Smooth muscle cell (in vitro differentiated cells): ENCODE data around the gene PAK2. TPM values are rescaled to one million over a fixed set of nuclear protein-coding genes. Genes with fewer than 3 reads are reported as not detected.

Experiments
- DNase-seq: peaks from one replicate; lab custom pipeline; 2025; ENCODE audit not compliant: unreplicated experiment; lab: John Stamatoyannopoulos, UW
- H2AFZ ChIP-seq: fragments of 200-600 bp; sonication (generic); 2 replicates; pipeline ENCODE4 v1.6.0; 2016; ENCODE audit warnings: antibody characterized with exemption, low read depth, mild to moderate bottlenecking
- H3F3A ChIP-seq: fragments of 200-600 bp; sonication (generic); 2 replicates; pipeline ENCODE4 v1.6.0; 2017; ENCODE audit warnings: antibody characterized with exemption, low read depth
- H3K27ac ChIP-seq: fragments of 200-600 bp; sonication (generic); 2 replicates; pipeline ENCODE4 v1.5.1; 2016; ENCODE audit warnings: low read depth, mild to moderate bottlenecking
- H3K27me3 ChIP-seq: fragments of 200-600 bp; sonication (generic); 2 replicates; pipeline ENCODE4 v1.6.1; 2016; ENCODE audit warnings: low read depth, mild to moderate bottlenecking
- H3K36me3 ChIP-seq: fragments of 200-600 bp; sonication (generic); 2 replicates; pipeline ENCODE4 v1.5.1; 2016; ENCODE audit warnings: low read depth
- H3K4me1 ChIP-seq: fragments of 200-600 bp; sonication (generic); 2 replicates; pipeline ENCODE4 v1.5.1; 2016; ENCODE audit warnings: low read depth
- H3K4me2 ChIP-seq: fragments of 200-600 bp; sonication (generic); 2 replicates; pipeline ENCODE4 v1.6.0; 2016; ENCODE audit warnings: mild to moderate bottlenecking
- H3K4me3 ChIP-seq: fragments of 200-600 bp; sonication (generic); 2 replicates; pipeline ENCODE4 v1.5.1; 2016; ENCODE audit warnings: mild to moderate bottlenecking
- H3K79me2 ChIP-seq: fragments of 200-600 bp; sonication (generic); 2 replicates; pipeline ENCODE4 v1.6.0; 2016; ENCODE audit warnings: low read depth, mild to moderate bottlenecking
- H3K9ac ChIP-seq: fragments of 200-600 bp; sonication (generic); 2 replicates; pipeline ENCODE4 v1.6.0; 2016; ENCODE audit warnings: low read depth
- H3K9me3 ChIP-seq: fragments of 200-600 bp; sonication (generic); replicated peaks from 2 replicates; pipeline ENCODE4 v1.5.1; 2016; ENCODE audit warnings: low read depth
- H4K20me1 ChIP-seq: fragments of 200-600 bp; sonication (generic); 2 replicates; pipeline ENCODE4 v1.6.0; 2016; ENCODE audit warnings: low read depth
- WGBS: methylation state at CpG from one replicate; pipeline ENCODE4 v1.1.7; 2016; ENCODE audit warnings: low lambda C conversion rate; 5-methylcytosine and 5-hydroxymethylcytosine counted together
- polyA plus RNA-seq: library from polyadenylated mRNA; unstranded; fragments of >200 nt; fragmentation: Nextera tagmentation; extraction: Ambion mirVana; gene quantifications from 2 replicates; pipeline ENCODE4 v1.2.1, GENCODE V29; 2016
- total RNA-seq: library from RNA; depleted of rRNA; stranded (reverse); fragments of >200 nt; gene quantifications from 2 replicates; pipeline ENCODE4 v1.2.3, GENCODE V29; 2014
- TF ChIP-seq, protein P1 (sequence below): fragments of 200-600 bp; sonication (generic); IDR thresholded peaks from 2 replicates; pipeline ENCODE4 v1.5.1; 2017; ENCODE audit warnings: borderline replicate concordance, mild to moderate bottlenecking, antibody characterized with exemption; ENCODE audit not compliant: insufficient read depth, poor library complexity, severe bottlenecking

Gene PAK2
- total and polyA plus RNA-seq, 2 experiments from 2014 or later = 20.6 to 98.4 TPM

DNA sequence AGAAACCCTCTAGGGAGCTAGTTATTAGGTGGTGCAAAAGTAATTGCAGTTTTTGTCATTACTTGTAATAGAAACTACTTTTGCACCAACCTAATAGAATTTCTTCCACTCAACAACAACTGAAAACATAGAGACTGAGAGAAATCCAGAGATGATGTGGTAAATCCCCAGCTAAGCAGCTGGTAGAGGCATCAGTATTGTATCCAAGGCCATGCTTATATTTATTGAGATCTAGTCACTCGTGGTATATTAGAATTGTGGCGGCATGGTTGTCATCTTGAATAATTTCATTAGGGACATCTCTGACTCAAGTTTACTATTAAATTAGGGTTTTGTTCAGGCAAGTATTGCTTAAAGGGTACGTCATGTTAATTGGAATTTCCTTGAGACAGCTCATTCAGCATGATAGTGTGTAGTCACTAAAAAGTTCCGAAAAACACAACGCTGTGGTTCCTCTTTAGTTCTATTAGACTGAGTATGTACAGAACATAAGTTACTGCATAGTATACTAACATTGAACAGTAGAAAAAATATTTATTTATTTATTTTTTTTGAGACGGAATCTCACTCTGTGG, 35.3 kb downstream of the PAK2 start:
- Histone ChIP-seq H2AFZ (no peak overlapping the region), H3K27me3 (no peaks in the 10 kb centered on the region), H3F3A (peaks cover 26% of the 10 kb centered on the region), H3K27ac (peak overlapping the region; percentile 76), H3K36me3 (no peaks in the 10 kb centered on the region), H3K9me3 (no peaks in the 10 kb centered on the region), H3K4me1 (peaks cover 21% of the 10 kb centered on the region), H4K20me1 (peaks cover 93% of the 10 kb centered on the region), H3K9ac (peak overlapping the region; percentile 17), H3K4me2 (no peak overlapping the region), H3K79me2 (peaks cover 83% of the 10 kb centered on the region), H3K4me3 (no peak overlapping the region)
- no peak for DNase-seq
- WGBS = 86% methylated on average over 6 of the region's 6 CpGs
- TF ChIP-seq, protein P1, sequence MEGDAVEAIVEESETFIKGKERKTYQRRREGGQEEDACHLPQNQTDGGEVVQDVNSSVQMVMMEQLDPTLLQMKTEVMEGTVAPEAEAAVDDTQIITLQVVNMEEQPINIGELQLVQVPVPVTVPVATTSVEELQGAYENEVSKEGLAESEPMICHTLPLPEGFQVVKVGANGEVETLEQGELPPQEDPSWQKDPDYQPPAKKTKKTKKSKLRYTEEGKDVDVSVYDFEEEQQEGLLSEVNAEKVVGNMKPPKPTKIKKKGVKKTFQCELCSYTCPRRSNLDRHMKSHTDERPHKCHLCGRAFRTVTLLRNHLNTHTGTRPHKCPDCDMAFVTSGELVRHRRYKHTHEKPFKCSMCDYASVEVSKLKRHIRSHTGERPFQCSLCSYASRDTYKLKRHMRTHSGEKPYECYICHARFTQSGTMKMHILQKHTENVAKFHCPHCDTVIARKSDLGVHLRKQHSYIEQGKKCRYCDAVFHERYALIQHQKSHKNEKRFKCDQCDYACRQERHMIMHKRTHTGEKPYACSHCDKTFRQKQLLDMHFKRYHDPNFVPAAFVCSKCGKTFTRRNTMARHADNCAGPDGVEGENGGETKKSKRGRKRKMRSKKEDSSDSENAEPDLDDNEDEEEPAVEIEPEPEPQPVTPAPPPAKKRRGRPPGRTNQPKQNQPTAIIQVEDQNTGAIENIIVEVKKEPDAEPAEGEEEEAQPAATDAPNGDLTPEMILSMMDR = no peak

DNA sequence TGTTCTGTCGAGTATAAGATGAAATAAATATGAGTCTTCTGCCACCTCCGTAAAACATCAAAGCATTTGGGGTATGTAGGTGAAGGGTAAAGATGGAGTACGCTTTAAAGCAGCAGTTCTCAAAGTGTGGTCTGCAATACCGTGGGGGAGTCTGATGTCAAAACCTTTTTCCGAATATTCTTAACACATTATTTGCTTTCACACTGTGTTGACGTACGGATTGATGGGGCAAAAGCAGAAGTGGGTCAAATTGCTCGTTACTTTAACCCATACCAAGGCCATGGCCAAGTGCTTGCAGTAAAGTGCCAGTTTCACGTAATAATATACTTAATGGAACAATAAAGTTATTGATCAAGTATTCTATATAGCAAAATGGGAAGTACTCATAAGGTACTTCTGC, 36.3 kb downstream of the PAK2 start:
- Histone ChIP-seq H3K27me3 (no peaks in the 10 kb centered on the region), H3K4me3 (no peak overlapping the region), H3K4me1 (peaks cover 21% of the 10 kb centered on the region), H3K9me3 (no peaks in the 10 kb centered on the region), H3K27ac (no peak overlapping the region), H3K36me3 (no peaks in the 10 kb centered on the region), H2AFZ (no peak overlapping the region), H4K20me1 (peaks cover 89% of the 10 kb centered on the region), H3K79me2 (peaks cover 83% of the 10 kb centered on the region), H3K9ac (no peak overlapping the region), H3K4me2 (no peak overlapping the region), H3F3A (peaks cover 28% of the 10 kb centered on the region)
- DNase-seq = no peak
- WGBS = 96% methylated on average over 9 of the region's 9 CpGs
- TF ChIP-seq, protein P1 = no peak

DNA sequence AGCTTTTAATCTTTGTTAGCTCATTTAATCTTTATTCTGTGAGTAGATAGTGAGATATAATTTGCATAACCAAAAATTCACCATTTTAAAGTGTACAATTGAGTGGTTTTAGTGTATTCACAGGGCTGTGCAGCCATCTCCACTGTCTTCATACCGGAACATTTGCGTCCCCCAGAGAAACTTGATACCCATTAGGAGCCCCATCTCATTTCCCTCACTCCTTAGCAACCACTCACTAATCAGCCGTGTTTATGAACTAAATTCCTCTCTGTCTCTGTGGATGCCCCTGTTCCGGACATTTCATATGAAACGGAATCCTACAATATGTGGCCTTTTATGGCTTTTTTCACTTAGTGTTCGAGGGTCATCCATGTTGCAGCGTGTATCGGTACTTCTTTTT, 38.2 kb downstream of the PAK2 start:
- no peaks in the 10 kb centered on the region for H3K36me3 ChIP-seq
- H3F3A ChIP-seq = peaks cover 28% of the 10 kb centered on the region
- DNase-seq = no peak
- H3K4me1 ChIP-seq = peaks cover 9% of the 10 kb centered on the region
- H3K9ac ChIP-seq = peak overlapping the region; percentile 70
- TF ChIP-seq, protein P1 = no peak
- H3K27ac ChIP-seq = peak overlapping the region; percentile 94
- peaks cover 82% of the 10 kb centered on the region for H3K79me2 ChIP-seq
- no peaks in the 10 kb centered on the region for H3K27me3 ChIP-seq
- no peak overlapping the region for H3K4me3 ChIP-seq
- peaks cover 80% of the 10 kb centered on the region for H4K20me1 ChIP-seq
- no peak overlapping the region for H2AFZ ChIP-seq
- 70% methylated on average over 8 of the region's 8 CpGs for WGBS
- H3K9me3 ChIP-seq = no peaks in the 10 kb centered on the region
- peak overlapping the region; percentile 62 for H3K4me2 ChIP-seq

DNA sequence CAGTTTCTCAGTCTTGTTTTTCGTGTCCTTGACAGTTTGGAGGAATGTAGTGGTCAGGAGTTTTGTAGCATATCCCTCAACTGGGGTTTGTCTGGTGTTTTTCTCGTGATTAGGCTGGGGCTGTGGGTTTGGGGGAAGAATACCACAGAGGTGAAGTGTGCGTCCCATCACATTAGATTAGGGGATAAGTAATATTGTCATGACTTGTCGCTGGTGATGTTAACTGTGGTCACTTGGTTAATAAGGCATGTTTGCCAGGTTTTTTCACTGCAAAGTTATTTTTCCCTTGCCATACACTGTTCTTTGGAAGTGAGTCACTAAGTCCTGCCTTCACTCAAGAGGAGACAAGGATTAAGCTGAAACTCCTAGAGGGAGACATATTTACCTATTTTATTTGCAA, 39.1 kb downstream of the PAK2 start:
- Histone ChIP-seq H3F3A (peaks cover 23% of the 10 kb centered on the region), H3K36me3 (peaks cover 6% of the 10 kb centered on the region), H3K79me2 (peaks cover 80% of the 10 kb centered on the region), H2AFZ (no peak overlapping the region), H3K4me3 (no peak overlapping the region), H3K27ac (peak overlapping the region; percentile 94), H3K9ac (peak overlapping the region; percentile 70), H3K9me3 (no peaks in the 10 kb centered on the region), H3K4me1 (peaks cover 7% of the 10 kb centered on the region), H4K20me1 (peaks cover 80% of the 10 kb centered on the region), H3K27me3 (no peaks in the 10 kb centered on the region), H3K4me2 (peak overlapping the region; percentile 62)
- WGBS = 7% methylated on average over 4 of the region's 4 CpGs
- DNase-seq = no peak
- TF ChIP-seq, protein P1 = no peak
